HepG2 (cell line): ENCODE results near the gene POFUT2.

Source experiments
- ARID2 ChIP-seq: sonication (generic); formaldehyde crosslinking; IDR thresholded peaks from 2 replicates; pipeline ENCODE4 v1.8.1; 2022; ENCODE audit warnings: mild to moderate bottlenecking, missing genetic modification reagents, borderline replicate concordance
- ARID3A ChIP-seq: IDR thresholded peaks from 2 replicates; pipeline ENCODE4 v1.6.1; 2012; ENCODE audit warnings: low read depth, low read length, improper control_type of control experiment
- ARID5B ChIP-seq: IDR thresholded peaks from 2 replicates; pipeline ENCODE4 v1.4.0; 2020; ENCODE audit warnings: mild to moderate bottlenecking, missing genetic modification reagents
- CERS6 ChIP-seq: sonication (generic); formaldehyde crosslinking; IDR thresholded peaks from 2 replicates; pipeline ENCODE4 v1.5.0; 2020; ENCODE audit warnings: missing genetic modification reagents
- CTCF ChIP-seq: sonication (generic); formaldehyde crosslinking; IDR thresholded peaks from 2 replicates; pipeline ENCODE4 v1.5.0; 2020; ENCODE audit warnings: mild to moderate bottlenecking, missing genetic modification reagents, moderate library complexity
- MAZ ChIP-seq, 2 experiments: sonication (generic) in 1 of 2; formaldehyde crosslinking in 1 of 2; IDR thresholded peaks; 2 replicates each; pipeline versions ENCODE4 v1.5.0 to v1.6.1; 2012 to 2020; ENCODE audit warnings: low read depth in 2 of 2, mild to moderate bottlenecking in 2 of 2, borderline replicate concordance in 1 of 2, improper control_type of control experiment in 1 of 2, low read length in 1 of 2, missing genetic modification reagents in 1 of 2, moderate library complexity in 1 of 2
- POLR2AphosphoS5 ChIP-seq: IDR thresholded peaks from 2 replicates; pipeline ENCODE4 v1.6.1; 2012; ENCODE audit warnings: low read depth, low read length
- ZBTB1 ChIP-seq: sonication (generic); formaldehyde crosslinking; IDR thresholded peaks from 2 replicates; pipeline ENCODE4 v1.4.0; 2020; ENCODE audit warnings: missing genetic modification reagents, borderline replicate concordance
- ZNF691 ChIP-seq: sonication (generic); formaldehyde crosslinking; IDR thresholded peaks from 2 replicates; pipeline ENCODE4 v1.4.0; 2020; ENCODE audit warnings: missing genetic modification reagents, low read depth, mild to moderate bottlenecking, borderline replicate concordance

- TF ChIP-seq POLR2AphosphoS5, result no peak
- no peak for TF ChIP-seq ARID3A
- TF ChIP-seq MAZ (IDR thresholded peaks at IDR 0.05; ENCODE audit: borderline replicate concordance, low read depth, low read length), result no peak
- TF ChIP-seq MAZ (CRISPR knock-in tag; IDR thresholded peaks at IDR 0.05; ENCODE audit: low read depth), result no peak
- TF ChIP-seq ZNF691 (CRISPR knock-in tag), result no peak
- no peak for TF ChIP-seq CERS6
- TF ChIP-seq ARID2 (CRISPR knock-in tag), result no peak
- TF ChIP-seq CTCF (CRISPR knock-in tag), result no peak
- TF ChIP-seq ARID5B (CRISPR knock-in tag), result no peak
- no peak for TF ChIP-seq ZBTB1 (CRISPR knock-in tag)
Measured at GRCh38 chr21:45259206-45259840, 28.4 kb downstream of the POFUT2 start.
